ENCODE data around the gene RANBP3.

Gene RANBP3

GRCh38 chr19:5889288-5889971, 88.5 kb downstream of the RANBP3 start:
- TF ChIP-seq GATA3 (IDR thresholded peaks at IDR 0.05; ENCODE audit: low read depth, low read length) (no peak), GATA2 (IDR thresholded peaks at IDR 0.05; ENCODE audit: low read depth, low read length) (no peak)

DNA sequence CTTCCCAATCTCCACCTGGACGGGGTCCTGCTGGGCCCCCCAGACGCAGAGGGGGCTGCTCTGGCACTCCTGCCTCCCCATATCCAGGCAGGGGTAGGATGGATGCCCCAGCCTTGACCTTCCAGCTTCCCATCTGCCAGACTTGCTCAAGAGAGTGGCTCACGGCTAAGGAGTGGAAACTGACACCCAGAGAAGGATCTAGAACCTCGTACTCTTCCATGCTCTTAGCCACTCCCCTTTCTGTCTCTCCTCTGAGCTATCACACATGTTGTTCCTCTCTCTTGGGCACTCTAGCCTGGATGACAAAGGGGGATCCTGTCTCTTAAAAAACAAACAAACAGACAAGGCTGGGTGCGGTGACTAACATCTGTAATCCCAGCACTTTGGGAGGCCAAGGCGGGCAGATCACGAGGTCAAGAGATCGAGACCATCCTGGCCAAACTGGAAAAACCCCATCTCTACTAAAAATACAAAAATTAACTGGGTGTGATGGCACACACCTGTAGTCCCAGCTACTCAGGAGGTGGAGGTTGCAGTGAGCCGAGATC, 95.4 kb downstream of the RANBP3 start:
- no peak for TF ChIP-seq GATA2 (IDR thresholded peaks at IDR 0.05; ENCODE audit: low read depth, low read length)
- TF ChIP-seq GATA3 (IDR thresholded peaks at IDR 0.05; ENCODE audit: low read depth, low read length) = no peak

DNA sequence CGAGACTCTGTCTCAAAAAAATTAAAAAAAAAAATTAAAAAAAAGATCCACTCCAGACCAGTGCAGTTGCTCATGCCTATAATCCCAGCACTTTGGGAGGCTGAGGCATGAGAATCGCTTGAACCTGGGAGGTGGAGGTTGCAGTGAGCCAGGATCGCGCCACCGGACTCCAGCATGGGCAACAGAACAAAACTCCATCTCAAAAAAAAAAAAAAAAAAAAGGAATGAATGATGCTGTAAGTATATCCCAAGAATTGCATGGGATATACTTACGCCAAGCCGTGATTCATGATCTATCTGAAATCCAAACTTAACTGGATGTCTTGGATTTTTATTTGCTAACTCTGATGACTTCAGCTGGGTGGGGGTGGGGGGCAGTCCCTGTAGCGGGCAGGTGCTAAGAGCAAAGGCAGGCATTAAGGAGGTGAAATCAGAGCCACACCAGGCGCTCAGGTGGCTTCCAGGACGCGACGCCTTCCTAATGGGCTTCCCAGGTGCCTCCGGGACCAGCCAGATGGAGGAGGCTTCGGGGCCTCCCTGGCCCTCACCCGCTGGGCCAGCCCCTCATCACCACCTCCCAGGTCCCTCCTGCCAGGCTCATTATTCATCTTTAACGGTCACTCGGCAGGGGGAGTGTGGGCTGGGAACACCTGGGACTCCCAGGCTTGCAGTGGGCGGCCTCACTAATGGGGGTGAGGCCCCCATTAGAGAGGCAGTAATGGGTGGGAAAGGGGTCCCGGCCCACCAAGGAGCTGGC, 96.2 kb downstream of the RANBP3 start:
- no peak for TF ChIP-seq GATA2 (IDR thresholded peaks at IDR 0.05; ENCODE audit: low read depth, low read length)

- no peak for TF ChIP-seq GATA3 (IDR thresholded peaks at IDR 0.05; ENCODE audit: low read depth, low read length)
- no peak for TF ChIP-seq GATA2 (IDR thresholded peaks at IDR 0.05; ENCODE audit: low read depth, low read length)
Observed at GRCh38 chr19:5880604-5881078, 97.3 kb downstream of the RANBP3 start.

GRCh38 chr19:5880196-5880595, 97.7 kb downstream of the RANBP3 start:
- TF ChIP-seq GATA3 (IDR thresholded peaks at IDR 0.05; ENCODE audit: low read depth, low read length) (no peak), GATA2 (IDR thresholded peaks at IDR 0.05; ENCODE audit: low read depth, low read length) (no peak)

GRCh38 chr19:5877882-5878281, 100.1 kb downstream of the RANBP3 start:
- TF ChIP-seq GATA2 (IDR thresholded peaks at IDR 0.05; ENCODE audit: low read depth, low read length) (no peak), GATA3 (IDR thresholded peaks at IDR 0.05; ENCODE audit: low read depth, low read length) (no peak)

- TF ChIP-seq GATA2 (IDR thresholded peaks at IDR 0.05; ENCODE audit: low read depth, low read length) = no peak
Observed at GRCh38 chr19:5877427-5877826, 100.5 kb downstream of the RANBP3 start.

DNA sequence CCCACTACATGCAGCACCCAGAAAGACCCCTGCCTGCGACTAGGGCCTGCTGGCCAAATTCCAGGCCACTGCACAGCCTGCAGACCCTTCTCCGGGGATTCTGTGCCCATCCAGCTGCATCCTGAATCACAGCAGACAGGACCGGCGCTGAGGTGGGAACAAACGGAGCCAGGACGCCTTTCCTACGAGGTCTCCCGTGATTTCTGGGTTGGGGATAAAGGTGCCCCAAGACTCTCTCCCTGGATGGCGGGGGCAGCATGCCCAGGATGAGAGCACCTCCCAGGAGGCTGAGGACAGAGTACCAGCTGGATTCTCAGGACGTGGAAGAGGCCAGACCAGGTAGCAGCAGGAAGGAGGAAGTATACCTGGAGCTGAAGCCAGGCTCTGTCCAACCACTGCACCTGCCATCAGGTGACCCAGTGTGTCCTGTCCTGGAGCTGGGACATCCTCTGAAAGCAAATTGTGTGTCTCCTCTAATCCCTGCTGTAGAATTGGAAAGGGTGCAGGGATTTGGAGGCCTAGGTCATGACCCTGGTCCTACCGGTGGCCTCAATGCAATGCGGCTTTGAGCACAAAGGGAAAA, 104.2 kb downstream of the RANBP3 start:
- TF ChIP-seq GATA3 (IDR thresholded peaks at IDR 0.05; ENCODE audit: low read depth, low read length) (no peak), GATA2 (IDR thresholded peaks at IDR 0.05; ENCODE audit: low read depth, low read length) (no peak)

DNA sequence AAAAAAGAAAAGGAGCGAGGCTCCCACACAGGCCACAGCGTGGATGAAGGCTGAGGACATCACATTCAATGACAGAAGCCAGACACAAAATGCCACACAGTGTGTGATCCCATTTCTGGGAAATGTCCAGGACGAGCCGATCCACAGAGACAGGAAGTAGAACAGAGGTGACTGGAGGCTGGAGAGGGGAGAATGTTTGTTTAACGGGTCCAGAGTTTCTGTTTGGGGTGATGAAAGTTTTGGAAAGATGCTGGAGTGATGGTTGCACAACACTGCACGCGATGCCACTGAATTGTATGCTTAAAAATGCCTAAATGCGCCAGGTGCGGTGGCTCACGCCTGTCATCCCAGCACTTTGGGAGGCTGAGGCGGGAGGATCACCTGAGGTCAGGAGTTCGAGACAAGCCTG, 107.0 kb downstream of the RANBP3 start:
- TF ChIP-seq GATA2 (IDR thresholded peaks at IDR 0.05; ENCODE audit: low read depth, low read length) (no peak), GATA3 (IDR thresholded peaks at IDR 0.05; ENCODE audit: low read depth, low read length) (no peak)

DNA sequence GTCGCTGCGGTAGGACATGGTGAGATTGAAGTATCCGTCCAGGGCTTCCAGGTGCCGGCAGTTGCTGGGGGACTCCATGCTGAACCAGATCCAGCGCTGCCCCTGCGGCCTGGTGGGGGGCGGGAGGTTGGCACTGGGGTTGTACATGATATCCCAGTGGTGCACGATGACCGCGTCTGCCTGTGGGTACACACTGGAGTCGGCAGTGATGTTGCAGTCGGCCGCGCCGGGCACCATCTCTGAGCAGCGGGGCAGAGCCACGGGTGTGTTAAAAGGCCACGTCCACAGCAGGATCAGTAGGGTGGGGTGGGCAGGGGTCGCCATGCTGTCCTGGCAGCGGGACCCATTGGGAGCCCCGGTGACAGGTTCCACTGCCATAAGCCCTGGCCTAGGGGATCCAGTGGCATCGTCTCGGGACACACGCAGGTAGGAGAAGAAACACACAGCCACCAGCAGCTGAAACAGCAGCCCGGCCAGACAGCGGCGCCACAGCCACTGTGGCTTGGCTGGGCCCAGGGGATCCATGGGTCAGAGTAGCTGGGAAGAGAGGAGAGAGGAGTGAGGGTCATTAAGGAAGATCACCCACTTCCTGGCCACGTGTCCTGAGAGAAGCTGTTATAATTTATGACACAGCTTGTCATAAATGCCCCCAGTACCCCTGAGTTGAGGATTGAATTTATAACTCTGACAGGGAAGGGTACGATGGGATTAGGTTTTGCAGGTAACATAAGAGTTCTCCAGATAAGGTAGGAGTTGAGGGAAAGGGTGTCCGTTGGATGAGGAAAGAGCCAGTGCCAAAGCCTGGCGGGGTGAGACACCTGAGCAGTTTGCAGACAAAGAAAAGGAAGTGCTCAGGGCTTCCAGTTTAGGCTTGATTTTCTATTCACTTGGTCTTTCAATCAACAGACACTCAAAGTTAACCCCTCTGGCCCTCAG, 110.5 kb downstream of the RANBP3 start:
- no peak for TF ChIP-seq GATA2 (IDR thresholded peaks at IDR 0.05; ENCODE audit: low read depth, low read length)
- no peak for TF ChIP-seq GATA3 (IDR thresholded peaks at IDR 0.05; ENCODE audit: low read depth, low read length)

Measured in SH-SY5Y (cell line).